ENCODE measurements around the gene MIDN.

Gene MIDN

DNA sequence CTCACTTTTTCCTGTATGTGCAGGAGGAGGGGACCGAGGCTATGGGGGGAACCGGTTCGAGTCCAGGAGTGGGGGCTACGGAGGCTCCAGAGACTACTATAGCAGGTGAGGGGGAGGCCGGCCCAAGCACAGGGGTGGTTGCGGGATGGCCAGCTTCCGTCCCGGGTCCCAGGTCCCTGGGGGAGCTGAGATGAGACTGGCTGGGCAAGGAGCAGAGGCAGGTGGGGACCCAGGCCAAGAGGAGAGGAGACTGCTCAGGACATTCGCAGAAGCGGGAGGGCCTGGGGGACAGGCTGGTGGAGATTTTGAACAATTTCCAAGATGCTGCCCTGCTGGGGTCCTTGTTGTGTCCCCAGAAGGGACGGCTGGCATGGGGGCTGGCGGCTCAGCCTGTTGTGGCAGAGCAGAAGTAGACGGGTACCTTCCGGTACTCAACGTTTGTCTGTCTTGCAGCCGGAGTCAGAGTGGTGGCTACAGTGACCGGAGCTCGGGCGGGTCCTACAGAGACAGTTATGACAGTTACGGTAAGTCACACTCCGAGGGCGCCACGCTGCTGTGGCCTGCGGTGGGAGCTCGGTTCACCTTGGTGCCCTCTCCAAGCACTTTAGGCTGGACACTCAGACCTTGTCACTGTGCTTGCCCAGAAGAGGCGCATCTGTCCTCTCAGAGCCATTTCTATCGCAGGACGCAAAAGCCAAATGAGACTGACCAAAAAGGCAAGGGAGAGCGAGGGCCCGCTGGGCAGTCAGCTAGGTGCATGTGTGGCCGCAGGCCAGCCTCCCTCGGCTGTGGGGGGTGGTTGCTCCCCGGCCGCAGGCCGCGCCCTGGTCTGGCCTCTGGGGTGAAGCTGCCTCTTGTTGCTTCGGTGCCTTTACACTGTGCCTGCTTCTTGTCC, 23.4 kb downstream of the MIDN start:
- no peak for DNase-seq

DNA sequence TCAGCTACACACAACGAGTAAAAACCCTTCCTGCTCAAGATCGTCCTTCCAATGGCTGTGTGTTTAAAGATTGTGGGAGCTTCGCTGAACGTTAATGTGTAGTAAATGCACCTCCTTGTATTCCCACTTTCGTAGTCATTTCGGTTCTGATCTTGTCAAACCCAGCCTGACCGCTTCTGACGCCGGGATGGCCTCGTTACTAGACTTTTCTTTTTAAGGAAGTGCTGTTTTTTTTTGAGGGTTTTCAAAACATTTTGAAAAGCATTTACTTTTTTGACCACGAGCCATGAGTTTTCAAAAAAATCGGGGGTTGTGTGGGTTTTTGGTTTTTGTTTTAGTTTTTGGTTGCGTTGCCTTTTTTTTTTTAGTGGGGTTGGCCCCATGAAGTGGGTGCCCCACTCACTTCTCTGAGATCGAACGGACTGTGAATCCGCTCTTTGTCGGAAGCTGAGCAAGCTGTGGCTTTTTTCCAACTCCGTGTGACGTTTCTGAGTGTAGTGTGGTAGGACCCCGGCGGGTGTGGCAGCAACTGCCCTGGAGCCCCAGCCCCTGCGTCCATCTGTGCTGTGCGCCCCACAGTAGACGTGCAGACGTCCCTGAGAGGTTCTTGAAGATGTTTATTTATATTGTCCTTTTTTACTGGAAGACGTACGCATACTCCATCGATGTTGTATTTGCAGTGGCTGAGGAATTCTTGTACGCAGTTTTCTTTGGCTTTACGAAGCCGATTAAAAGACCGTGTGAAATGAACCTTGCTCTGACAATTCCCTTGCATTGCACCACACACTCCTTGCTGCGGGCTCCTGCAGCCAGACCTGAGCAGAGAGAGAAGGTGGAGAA, 24.3 kb downstream of the MIDN start:
- no peak for DNase-seq

DNA sequence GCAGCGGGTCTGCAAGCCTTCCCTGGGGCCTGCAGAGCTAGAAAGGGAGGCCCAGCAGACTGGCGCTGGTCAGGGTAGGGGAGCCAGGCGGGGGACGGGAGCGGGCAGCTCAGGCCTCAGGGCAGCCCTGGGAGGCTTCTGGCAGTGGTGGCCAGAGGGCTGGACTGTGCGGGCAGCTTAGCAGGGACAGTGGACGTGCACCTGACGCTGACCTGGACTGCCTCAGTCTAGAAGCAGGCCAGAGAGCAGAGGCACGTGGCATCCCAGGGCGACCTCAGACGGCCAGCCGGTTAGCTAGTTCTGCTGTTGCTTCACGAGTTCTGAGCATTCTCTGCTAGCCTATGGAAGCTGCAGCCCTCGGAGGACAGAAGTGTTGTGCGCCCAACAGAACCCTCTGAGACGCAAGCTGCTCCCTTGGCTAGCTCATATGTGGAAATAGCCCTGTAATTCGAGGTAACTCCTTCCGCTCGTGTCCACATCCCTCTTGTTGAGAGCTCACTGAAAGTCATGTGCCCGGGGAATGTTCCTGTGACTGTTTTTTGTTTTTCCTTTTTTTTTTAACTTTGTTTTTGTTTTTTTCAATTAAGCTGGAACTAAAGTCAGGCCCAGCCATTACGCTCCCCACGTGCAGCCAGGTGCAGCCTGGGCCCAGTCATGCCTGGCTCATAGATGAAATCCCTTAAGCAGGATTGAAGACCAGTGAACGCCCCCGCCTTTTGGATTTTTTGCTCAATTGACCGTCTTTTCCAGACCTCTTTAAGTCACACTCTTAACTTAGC, 25.1 kb downstream of the MIDN start:
- DNase-seq, result no peak

DNA sequence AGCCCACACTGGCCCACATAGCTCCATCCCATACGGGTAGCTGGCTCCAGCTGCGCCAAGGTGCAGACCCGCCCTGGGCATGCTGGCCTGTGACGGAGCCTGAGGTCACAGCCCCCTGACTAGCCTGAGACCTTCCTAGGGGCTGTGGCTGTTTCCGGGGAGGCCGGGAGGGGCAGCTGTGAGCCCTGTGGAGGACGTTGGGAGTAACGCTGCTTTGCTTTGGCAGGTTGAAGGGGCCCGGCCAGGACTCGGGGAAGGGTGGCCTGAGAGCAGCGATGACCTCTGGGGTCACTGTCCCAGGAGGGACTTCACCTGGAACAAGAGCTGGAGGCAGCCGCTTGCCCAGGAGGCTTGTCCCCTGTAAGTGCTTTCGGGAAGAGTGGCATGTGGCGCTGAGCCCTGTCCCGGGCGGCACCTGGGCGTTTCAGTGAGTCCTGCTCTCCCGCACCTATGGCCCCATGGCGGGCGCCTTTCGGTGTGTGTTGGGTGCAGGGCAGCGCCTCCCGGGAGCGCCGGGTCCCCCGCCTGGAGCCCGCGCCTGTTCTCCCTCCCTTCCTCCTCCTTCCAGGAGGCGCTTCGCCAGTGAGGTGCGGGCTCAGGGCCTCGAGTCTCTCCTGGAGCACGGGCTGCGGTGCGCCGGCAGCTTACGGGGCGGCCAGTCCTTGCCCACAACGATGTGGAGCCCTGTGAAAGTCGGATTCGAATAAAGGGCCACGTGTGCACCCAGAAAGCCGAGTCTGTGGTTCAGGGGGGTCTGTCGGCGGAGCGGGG, 25.9 kb downstream of the MIDN start:
- DNase-seq, result no peak

- DNase-seq, result no peak
Observed at GRCh38 chr19:1274852-1275259, 26.5 kb downstream of the MIDN start.

DNA sequence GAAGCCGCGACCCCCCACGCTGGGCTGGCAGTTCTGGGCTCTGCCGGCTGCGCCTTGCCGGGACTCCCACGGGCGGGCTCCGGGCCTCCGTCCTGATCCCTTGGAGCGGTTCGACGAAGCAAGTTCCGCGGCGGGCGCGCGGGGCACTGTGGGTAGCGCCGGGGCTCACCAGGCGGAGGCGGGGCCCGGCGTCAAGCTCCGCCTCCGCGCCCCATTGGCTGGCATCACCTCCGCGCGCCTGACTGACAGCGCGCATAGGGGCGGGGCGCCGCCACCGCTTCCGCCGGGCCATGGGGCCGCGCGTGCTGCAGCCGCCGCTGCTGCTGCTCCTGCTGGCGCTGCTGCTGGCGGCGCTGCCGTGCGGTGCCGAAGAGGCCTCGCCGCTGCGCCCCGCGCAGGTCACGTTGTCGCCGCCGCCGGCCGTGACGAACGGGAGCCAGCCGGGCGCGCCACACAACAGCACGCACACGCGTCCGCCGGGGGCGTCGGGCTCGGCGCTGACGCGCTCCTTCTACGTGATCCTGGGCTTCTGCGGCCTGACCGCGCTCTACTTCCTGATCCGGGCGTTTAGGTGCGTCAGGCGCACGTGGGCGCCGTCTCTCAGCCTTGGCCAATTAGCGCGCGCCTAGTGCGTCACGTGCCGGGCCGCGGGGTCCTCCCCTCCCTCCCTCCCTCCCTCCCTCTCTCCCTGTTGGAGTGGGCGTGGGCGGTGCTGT, 27.0 kb downstream of the MIDN start, which contains the start of gene FAM174C:
FAM174C (plus strand) TSS at position 271 of the 716 bp plus-strand sequence; CDS start at position 291, 20 bp downstream.
- peak; percentile 97 for DNase-seq

DNA sequence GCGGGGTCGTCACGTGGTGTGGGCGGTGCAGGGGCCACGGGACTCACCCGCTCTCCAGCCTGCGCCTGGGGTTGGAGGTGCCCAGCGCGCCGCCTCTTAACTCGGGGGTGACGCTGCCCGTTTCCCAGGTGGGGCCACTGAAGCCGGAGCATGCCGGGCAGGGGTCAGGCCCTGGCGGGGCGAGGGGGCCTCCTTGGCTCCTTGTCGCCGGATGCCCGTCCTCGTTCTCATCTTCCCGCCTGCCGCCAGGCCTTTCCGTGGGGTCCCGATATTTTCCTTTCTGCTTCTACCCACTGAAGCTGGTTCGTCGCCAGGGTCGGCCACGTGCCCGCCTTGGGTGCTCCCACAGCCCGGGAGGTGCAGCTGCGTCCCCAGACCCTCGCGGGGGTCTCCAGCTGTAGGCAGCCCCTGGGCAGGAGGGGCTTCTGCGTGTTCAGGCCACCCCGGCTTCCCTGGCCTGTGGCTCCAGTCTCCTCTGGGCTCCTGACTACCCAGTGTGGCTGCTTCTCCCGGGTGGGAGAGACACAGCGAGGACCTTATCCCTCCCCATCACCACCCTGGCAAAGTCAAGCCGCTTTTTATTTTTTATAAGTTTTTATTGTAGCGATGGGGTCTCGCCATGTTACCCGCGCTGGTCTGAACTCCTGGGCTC, 27.7 kb downstream of the MIDN start:
- DNase-seq, result no peak

- no peak for DNase-seq
Observed at GRCh38 chr19:1276628-1277022, 28.2 kb downstream of the MIDN start.

- no peak for DNase-seq
Observed at GRCh38 chr19:1277061-1277460, 28.7 kb downstream of the MIDN start.

DNA sequence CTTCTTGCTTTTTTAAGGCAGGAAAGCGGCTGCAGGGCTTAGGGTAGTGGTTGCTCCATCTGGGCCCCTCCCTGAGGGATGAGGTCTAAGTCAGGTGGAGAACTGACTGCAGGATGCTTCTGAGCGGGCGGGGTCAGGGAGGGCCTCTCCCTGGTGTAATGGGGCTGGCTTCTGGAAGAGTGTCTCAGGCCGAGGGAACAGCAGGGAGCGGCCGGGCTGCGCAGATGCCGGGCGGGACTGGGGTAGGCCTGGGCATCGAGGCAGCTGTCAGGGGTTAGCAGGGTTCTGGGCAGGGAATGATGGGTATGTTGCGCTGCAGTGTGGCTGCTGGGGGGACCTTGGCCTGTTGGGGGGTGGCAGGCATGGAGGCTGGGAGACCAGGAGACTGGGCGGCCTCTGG, 29.7 kb downstream of the MIDN start:
- no peak for DNase-seq

- no peak for DNase-seq
Observed at GRCh38 chr19:1278713-1279660, 30.6 kb downstream of the MIDN start.

- DNase-seq, result peak; percentile 78
Observed at GRCh38 chr19:1279782-1280341, 31.5 kb downstream of the MIDN start.

DNA sequence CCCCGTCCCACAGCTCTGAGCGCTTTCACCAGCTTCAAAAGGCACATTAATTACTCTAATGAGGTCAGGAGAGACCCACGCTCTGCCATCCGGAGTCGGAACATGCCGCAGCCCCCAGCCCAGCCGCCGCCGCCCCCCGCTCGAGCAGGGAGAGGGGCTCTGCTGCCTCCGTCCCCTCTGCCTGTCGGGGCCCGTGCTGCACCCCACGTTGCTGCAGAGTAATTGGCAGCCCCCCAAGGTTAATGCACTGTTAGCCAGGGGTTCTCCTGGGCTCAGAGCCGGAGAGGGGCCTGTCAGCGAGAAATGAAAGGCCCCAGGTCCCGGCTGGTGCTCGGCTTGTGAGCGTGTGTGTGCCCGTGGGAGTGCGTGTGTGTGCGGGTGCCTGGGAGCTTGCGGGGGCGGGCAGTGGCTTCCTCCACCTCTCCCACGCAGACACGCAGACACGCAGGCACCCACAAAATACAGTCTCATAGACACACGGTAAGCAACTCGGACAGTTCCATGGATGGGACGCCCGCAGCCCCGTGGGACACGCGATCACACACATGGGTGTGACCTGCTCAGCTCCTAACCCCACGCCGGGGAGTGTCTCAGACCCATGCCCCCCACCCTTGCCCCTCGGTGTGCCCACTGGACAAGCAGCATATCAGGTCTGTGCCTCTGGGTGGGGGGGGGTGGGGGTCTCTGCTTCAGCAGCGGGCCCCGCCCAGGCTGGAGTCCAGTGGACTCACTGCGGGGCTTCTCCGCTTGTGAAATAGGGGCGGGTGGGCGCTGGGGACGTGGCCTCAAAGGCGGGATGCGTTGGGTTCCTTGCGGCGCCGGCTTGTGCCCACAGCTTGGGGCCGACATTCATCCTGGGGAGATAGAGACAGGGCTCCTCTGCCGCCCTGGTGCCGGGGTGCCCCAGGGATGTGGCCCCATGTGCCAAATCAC, 32.5 kb downstream of the MIDN start:
- DNase-seq, result no peak

GRCh38 chr19:1281569-1282287, 33.3 kb downstream of the MIDN start:
- DNase-seq, result no peak

DNA sequence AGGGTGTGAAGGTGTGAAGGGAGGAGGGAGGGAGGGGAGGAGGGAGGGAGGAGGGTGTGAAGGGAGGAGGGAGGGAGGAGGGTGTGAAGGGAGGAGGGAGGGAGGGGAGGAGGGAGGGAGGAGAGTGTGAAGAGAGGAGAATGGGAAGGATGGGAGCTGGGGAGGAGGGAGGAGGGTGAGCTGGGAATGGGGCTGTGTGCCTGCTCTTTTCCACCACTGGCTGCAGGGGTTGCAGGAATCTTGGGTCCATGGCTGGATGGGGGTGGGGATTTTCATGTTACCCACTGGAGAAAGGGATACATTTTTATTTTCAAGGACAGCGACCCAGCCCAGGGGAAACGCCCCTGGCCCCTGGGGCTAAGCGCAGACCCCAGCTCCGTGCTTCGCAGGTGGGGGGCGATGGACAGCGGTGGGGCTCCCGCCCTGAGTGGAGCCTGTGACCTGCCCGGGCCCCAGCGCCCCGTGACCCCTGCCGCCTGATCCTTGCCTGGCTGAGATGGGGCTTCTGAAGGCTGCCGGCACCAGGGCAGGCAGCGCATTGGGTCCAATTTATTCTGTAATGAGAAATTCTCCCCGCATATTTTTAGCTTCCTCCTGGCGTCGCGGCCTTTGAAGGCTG, 34.3 kb downstream of the MIDN start:
- DNase-seq, result no peak

- no peak for DNase-seq
Observed at GRCh38 chr19:1283207-1283916, 35.0 kb downstream of the MIDN start.
